ENCODE measurements around the gene BOD1L2. TPM values are rescaled to one million over a fixed set of nuclear protein-coding genes. Genes with fewer than 3 reads are reported as not detected.

The BOD1L2 gene
- total RNA-seq, 1 donor from 2014 or later, result not detected

- DNase-seq (no peak), ATAC-seq (ENCODE audit: low read depth) (no peak)
- ChIA-PET CTCF (no interaction called here), POLR2A (no interaction called here)
- Mint-ChIP-seq H3K4me1 (no peaks in the 10 kb centered on the region), H3K27me3 (peaks cover 18% of the 10 kb centered on the region), H3K4me3 (no peak overlapping the region), H3K9me3 (peaks cover 4% of the 10 kb centered on the region), H3K27ac (no peak overlapping the region), H3K36me3 (ENCODE audit: low read depth) (no peaks in the 10 kb centered on the region)
- intact Hi-C loops (cut with micrococcal nuclease), result no loop called here
- TF ChIP-seq, protein P1, sequence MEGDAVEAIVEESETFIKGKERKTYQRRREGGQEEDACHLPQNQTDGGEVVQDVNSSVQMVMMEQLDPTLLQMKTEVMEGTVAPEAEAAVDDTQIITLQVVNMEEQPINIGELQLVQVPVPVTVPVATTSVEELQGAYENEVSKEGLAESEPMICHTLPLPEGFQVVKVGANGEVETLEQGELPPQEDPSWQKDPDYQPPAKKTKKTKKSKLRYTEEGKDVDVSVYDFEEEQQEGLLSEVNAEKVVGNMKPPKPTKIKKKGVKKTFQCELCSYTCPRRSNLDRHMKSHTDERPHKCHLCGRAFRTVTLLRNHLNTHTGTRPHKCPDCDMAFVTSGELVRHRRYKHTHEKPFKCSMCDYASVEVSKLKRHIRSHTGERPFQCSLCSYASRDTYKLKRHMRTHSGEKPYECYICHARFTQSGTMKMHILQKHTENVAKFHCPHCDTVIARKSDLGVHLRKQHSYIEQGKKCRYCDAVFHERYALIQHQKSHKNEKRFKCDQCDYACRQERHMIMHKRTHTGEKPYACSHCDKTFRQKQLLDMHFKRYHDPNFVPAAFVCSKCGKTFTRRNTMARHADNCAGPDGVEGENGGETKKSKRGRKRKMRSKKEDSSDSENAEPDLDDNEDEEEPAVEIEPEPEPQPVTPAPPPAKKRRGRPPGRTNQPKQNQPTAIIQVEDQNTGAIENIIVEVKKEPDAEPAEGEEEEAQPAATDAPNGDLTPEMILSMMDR (IDR thresholded peaks at IDR 0.05), result no peak
Observed at GRCh38 chr18:57171026-57171425, 24.1 kb downstream of the BOD1L2 start.

DNA sequence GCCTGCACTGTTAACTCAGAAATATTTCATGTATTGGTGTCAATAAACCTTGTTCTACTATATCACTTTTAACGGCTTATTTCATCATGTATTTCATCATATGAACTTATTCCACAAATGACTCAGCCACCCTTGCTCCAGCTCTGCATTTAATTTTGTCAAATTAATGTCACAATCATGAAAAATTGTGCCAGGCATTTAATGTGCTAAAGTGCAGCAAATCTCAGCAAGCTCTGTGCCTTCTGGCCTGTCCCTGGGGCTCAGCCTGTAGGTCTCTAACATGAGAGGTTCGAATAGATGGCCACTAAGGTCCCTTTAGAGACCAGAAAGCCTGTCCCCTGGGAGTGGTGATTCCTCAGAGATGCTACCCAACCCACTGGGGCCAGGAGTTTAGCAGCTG, 28.6 kb downstream of the BOD1L2 start:
- ChIA-PET POLR2A (no interaction called here), CTCF (no interaction called here)
- no peak overlapping the region for H3K27ac Mint-ChIP-seq
- TF ChIP-seq, protein P1 (IDR thresholded peaks at IDR 0.05), result no peak
- intact Hi-C loops (cut with micrococcal nuclease), result no loop called here
- H3K36me3 Mint-ChIP-seq (ENCODE audit: low read depth), result no peaks in the 10 kb centered on the region
- no peak overlapping the region for H3K4me3 Mint-ChIP-seq
- peaks cover 6% of the 10 kb centered on the region for H3K27me3 Mint-ChIP-seq
- no peaks in the 10 kb centered on the region for H3K4me1 Mint-ChIP-seq
- ATAC-seq (ENCODE audit: low read depth), result no peak
- DNase-seq, result no peak
- peaks cover 6% of the 10 kb centered on the region for H3K9me3 Mint-ChIP-seq

DNA sequence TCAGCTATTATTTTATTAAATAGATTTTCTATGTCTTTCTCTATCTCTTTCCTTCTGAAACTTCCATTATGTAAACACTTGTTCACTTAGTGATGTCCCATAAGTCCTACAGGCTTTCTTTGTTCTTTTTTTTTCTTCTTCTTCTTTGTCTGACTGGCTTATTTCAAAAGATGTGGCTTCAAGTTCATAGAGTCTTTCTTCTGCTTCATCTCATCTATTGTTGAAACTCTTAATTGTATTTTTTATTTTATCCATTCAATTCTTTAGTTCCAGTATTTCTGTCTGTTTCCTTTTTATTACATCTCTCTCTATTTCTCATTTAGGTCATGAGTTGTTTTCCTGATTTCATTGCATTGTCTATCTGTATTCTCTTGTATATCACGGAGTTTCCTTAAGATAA, 38.5 kb downstream of the BOD1L2 start:
- intact Hi-C loops (cut with micrococcal nuclease), result no loop called here
- ChIA-PET POLR2A (no interaction called here), CTCF (no interaction called here)
- Mint-ChIP-seq H3K27me3 (peaks cover 7% of the 10 kb centered on the region), H3K27ac (no peak overlapping the region), H3K9me3 (peaks cover 35% of the 10 kb centered on the region), H3K36me3 (ENCODE audit: low read depth) (no peaks in the 10 kb centered on the region), H3K4me3 (no peak overlapping the region), H3K4me1 (no peaks in the 10 kb centered on the region)
- DNase-seq (no peak), ATAC-seq (ENCODE audit: low read depth) (no peak)
- TF ChIP-seq, protein P1 (IDR thresholded peaks at IDR 0.05), result no peak

DNA sequence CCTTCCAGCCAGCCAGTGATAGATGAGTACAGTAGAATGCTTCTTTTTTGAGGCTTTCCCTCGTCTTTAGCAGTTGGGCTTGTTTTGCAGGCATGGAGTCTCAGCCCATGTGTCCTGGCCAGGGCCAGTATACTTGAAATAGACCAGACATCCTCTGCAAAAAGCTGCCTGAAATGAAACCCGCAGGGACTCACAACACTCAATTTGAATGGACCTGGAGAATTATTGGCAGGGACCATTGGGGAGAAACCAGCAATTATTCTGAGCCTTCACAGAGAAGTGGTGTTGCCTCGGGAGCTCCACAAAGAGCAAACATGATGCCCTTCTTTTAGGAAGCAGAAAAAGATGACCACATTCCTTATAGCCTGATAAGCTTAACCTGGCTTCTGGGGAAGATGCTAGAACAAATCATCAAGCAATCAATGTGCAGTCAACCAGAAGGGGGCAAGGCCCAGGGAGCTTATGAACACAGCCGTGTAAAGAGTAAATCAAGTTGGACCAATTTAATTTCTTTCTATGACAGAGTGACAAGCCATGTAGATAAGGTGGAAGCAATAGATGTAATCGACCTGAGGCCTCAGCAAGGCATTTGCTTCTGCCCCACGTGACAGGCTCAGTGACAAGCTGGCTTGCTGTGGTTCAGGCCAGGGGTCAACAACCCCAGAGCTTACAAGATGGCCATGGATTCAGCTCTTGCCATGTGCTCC, 42.1 kb downstream of the BOD1L2 start:
- POLR2A ChIA-PET, result no interaction called here
- intact Hi-C loops (cut with micrococcal nuclease), result no loop called here

GRCh38 chr18:57190026-57190425, 43.1 kb downstream of the BOD1L2 start:
- Mint-ChIP-seq H3K4me1 (no peaks in the 10 kb centered on the region), H3K4me3 (no peak overlapping the region), H3K36me3 (ENCODE audit: low read depth) (no peaks in the 10 kb centered on the region), H3K27me3 (peaks cover 11% of the 10 kb centered on the region), H3K9me3 (peaks cover 13% of the 10 kb centered on the region), H3K27ac (no peak overlapping the region)
- ATAC-seq (ENCODE audit: low read depth), result no peak
- DNase-seq, result no peak
- ChIA-PET CTCF (no interaction called here), POLR2A (no interaction called here)
- intact Hi-C loops (cut with micrococcal nuclease), result no loop called here
- TF ChIP-seq, protein P1 (IDR thresholded peaks at IDR 0.05), result no peak

More for the DNA sequence above, 42.1 kb downstream of the BOD1L2 start:
- no peak for DNase-seq
- CTCF ChIA-PET, result no interaction called here
- Mint-ChIP-seq H3K27ac (no peak overlapping the region), H3K9me3 (peaks cover 18% of the 10 kb centered on the region), H3K4me3 (no peak overlapping the region), H3K27me3 (peaks cover 8% of the 10 kb centered on the region), H3K36me3 (ENCODE audit: low read depth) (no peaks in the 10 kb centered on the region), H3K4me1 (no peaks in the 10 kb centered on the region)
- TF ChIP-seq, protein P1 (IDR thresholded peaks at IDR 0.05), result no peak
- no peak for ATAC-seq (ENCODE audit: low read depth)

All from activated B cell treated with CpG ODN at 0.5 μM for 24 hours (primary cell).